Immature natural killer cell (primary cell): ENCODE measurements around the gene MRPS24. TPM values are rescaled to one million over a fixed set of nuclear protein-coding genes. Genes with fewer than 3 reads are reported as not detected.
"Not testable (repeated sequence)": the region's sequence is repeated elsewhere in the genome, so short reads cannot be mapped to it uniquely, and the experiment has no call there.

Source experiments
- DNase-seq, 3 donors: peaks; one replicate each; pipeline ENCODE4 v3.0.0; 2022; ENCODE audit warnings: mixed read lengths in 1 of 3
- H3K27ac Mint-ChIP-seq, 6 donors: one replicate each; pipeline ENCODE4 v1.8.0; 2020; ENCODE audit warnings: mixed read lengths in 6 of 6, mild to moderate bottlenecking in 5 of 6, inconsistent platforms in 4 of 6, moderate library complexity in 3 of 6
- H3K27me3 Mint-ChIP-seq, 3 donors: one replicate each; pipeline ENCODE4 v1.8.0; 2020 to 2021; ENCODE audit warnings: low read depth in 3 of 3, mild to moderate bottlenecking in 3 of 3, mixed read lengths in 3 of 3, moderate library complexity in 3 of 3, inconsistent platforms in 1 of 3
- H3K36me3 Mint-ChIP-seq, 3 donors: one replicate each; pipeline ENCODE4 v1.8.0; 2020; ENCODE audit warnings: mixed read lengths in 3 of 3, inconsistent platforms in 2 of 3, mild to moderate bottlenecking in 2 of 3
- H3K4me1 Mint-ChIP-seq, 2 donors: one replicate each; pipeline ENCODE4 v1.8.0; 2020; ENCODE audit warnings: inconsistent platforms in 2 of 2, mild to moderate bottlenecking in 2 of 2, mixed read lengths in 2 of 2, moderate library complexity in 1 of 2
- H3K4me3 Mint-ChIP-seq, 5 donors: one replicate each; pipeline ENCODE4 v1.8.0; 2020; ENCODE audit warnings: mild to moderate bottlenecking in 5 of 5, mixed read lengths in 5 of 5, inconsistent platforms in 3 of 5, moderate library complexity in 3 of 5
- H3K9me3 Mint-ChIP-seq, 6 donors: one replicate each; pipeline ENCODE4 v1.8.0; 2020; ENCODE audit warnings: mild to moderate bottlenecking in 6 of 6, mixed read lengths in 6 of 6, inconsistent platforms in 4 of 6, moderate library complexity in 3 of 6
- polyA plus RNA-seq, 3 donors: library from polyadenylated mRNA; unstranded; fragments of 300-500 nt; fragmentation: Illumina TruSeq; gene quantifications; one replicate each; pipeline ENCODE4 v1.2.3, GENCODE V29; 2021

Gene MRPS24
- 100 to 1,000 TPM; 101 to 123 (median 114) TPM for polyA plus RNA-seq

GRCh38 chr7:43869006-43869866, at the start of gene MRPS24:
Gene MRPS24 (minus strand): TSS chr7:43869517. CDS start chr7:43869495, 22 bp downstream.
- H3K9me3 Mint-ChIP-seq, result no peaks in the 10 kb centered on the region
- H3K27me3 Mint-ChIP-seq, result peaks cover 4 to 7% (median 4%) of the 10 kb centered on the region in 3 donors
- H3K4me3 Mint-ChIP-seq, result peak within 1 kb of the TSS; percentile 87 to 96 (median 95)
- H3K36me3 Mint-ChIP-seq, result peaks cover 8 to 23% (median 15%) of the 10 kb centered on the region in 3 donors
- DNase-seq, result peak; percentile 88 to 92 (median 90)
- H3K27ac Mint-ChIP-seq, result peak within 1 kb of the TSS; percentile 85 to 95 (median 91)
- peaks cover 21 to 23% of the 10 kb centered on the region in 2 donors for H3K4me1 Mint-ChIP-seq

GRCh38 chr7:43915907-43916306, 46.6 kb upstream of the MRPS24 start:
- no peak for DNase-seq
- Mint-ChIP-seq H3K36me3 (no peaks in the 10 kb centered on the region), H3K4me1 (no peaks in the 10 kb centered on the region), H3K9me3 (no peaks in the 10 kb centered on the region), H3K27ac (no peak overlapping the region), H3K4me3 (no peak overlapping the region), H3K27me3 (no peaks in the 10 kb centered on the region)

GRCh38 chr7:43914795-43915194, 45.5 kb upstream of the MRPS24 start:
- Mint-ChIP-seq H3K4me3 (no peak overlapping the region), H3K4me1 (no peaks in the 10 kb centered on the region), H3K9me3 (no peaks in the 10 kb centered on the region), H3K36me3 (no peaks in the 10 kb centered on the region), H3K27me3 (peaks cover 0 to 1% (median 0%) of the 10 kb centered on the region in 3 donors), H3K27ac (no peak overlapping the region)
- DNase-seq, result no peak

- H3K27ac Mint-ChIP-seq, result peak within 1 kb of the TSS; percentile 80 to 96 (median 92)
- peak within 1 kb of the TSS; percentile 94 to 96 (median 94) for H3K4me3 Mint-ChIP-seq
- H3K36me3 Mint-ChIP-seq, result no peaks in the 10 kb centered on the region
- H3K4me1 Mint-ChIP-seq, result peaks cover 23 to 33% of the 10 kb centered on the region in 2 donors
- peak; percentile 41 to 51 (median 46) for DNase-seq
- peaks cover 0 to 2% (median 1%) of the 10 kb centered on the region in 3 donors for H3K27me3 Mint-ChIP-seq
- no peaks in the 10 kb centered on the region for H3K9me3 Mint-ChIP-seq
These were observed 37.2 kb upstream of the MRPS24 start, which contains the start of gene URGCP for GRCh38 chr7:43906331-43907010. Gene URGCP (minus strand): TSS chr7:43906596. CDS start chr7:43906575, 21 bp downstream.

- H3K4me1 Mint-ChIP-seq, result peaks cover 23 to 33% of the 10 kb centered on the region in 2 donors
- no peaks in the 10 kb centered on the region for H3K36me3 Mint-ChIP-seq
- DNase-seq, result peak; percentile 7 to 14 (median 11)
- H3K27me3 Mint-ChIP-seq, result peaks cover 0 to 2% (median 1%) of the 10 kb centered on the region in 3 donors
- peak overlapping the region; percentile 80 to 96 (median 92) for H3K27ac Mint-ChIP-seq
- peak overlapping the region; percentile 94 to 96 (median 94) for H3K4me3 Mint-ChIP-seq
- no peaks in the 10 kb centered on the region for H3K9me3 Mint-ChIP-seq
These were observed 36.6 kb upstream of the MRPS24 start for GRCh38 chr7:43905956-43906330.

GRCh38 chr7:43905209-43905946, 36.1 kb upstream of the MRPS24 start:
- no peak for DNase-seq
- Mint-ChIP-seq H3K27ac (peak overlapping the region; percentile 80 to 96 (median 92)), H3K27me3 (peaks cover 0 to 2% (median 0%) of the 10 kb centered on the region in 3 donors), H3K9me3 (no peaks in the 10 kb centered on the region), H3K4me1 (peaks cover 23 to 33% of the 10 kb centered on the region in 2 donors), H3K36me3 (no peaks in the 10 kb centered on the region), H3K4me3 (peak overlapping the region; percentile 94 to 96 (median 94))

- Mint-ChIP-seq H3K4me3 (peak overlapping the region in 4 of 5 donors; percentile 5 to 96 (median 95)), H3K27ac (peak overlapping the region in 1 of 6 donors; percentile 96)
These were observed 35.4 kb upstream of the MRPS24 start for GRCh38 chr7:43904533-43905208.

GRCh38 chr7:43902542-43903054, 33.3 kb upstream of the MRPS24 start:
- Mint-ChIP-seq H3K36me3 (no peaks in the 10 kb centered on the region), H3K27ac (peak overlapping the region in 1 of 6 donors; percentile 1), H3K9me3 (no peaks in the 10 kb centered on the region), H3K4me1 (peaks cover 23 to 33% of the 10 kb centered on the region in 2 donors), H3K27me3 (peaks cover 0 to 2% (median 0%) of the 10 kb centered on the region in 3 donors), H3K4me3 (no peak overlapping the region)
- no peak for DNase-seq

More at GRCh38 chr7:43904533-43905208, 35.4 kb upstream of the MRPS24 start:
- H3K9me3 Mint-ChIP-seq, result no peaks in the 10 kb centered on the region
- H3K36me3 Mint-ChIP-seq, result no peaks in the 10 kb centered on the region
- H3K4me1 Mint-ChIP-seq, result peaks cover 23 to 33% of the 10 kb centered on the region in 2 donors
- H3K27me3 Mint-ChIP-seq, result peaks cover 0 to 2% (median 0%) of the 10 kb centered on the region in 3 donors
- no peak for DNase-seq

- H3K9me3 Mint-ChIP-seq, DNase-seq, H3K4me3 Mint-ChIP-seq, H3K27me3 Mint-ChIP-seq, H3K27ac Mint-ChIP-seq: not testable (repeated sequence)
- Mint-ChIP-seq H3K36me3 (peaks cover 10 to 18% (median 12%) of the 10 kb centered on the region in 3 donors), H3K4me1 (peaks cover 15 to 28% of the 10 kb centered on the region in 2 donors)
These were observed 29.3 kb upstream of the MRPS24 start for GRCh38 chr7:43898571-43898970.

- DNase-seq, result no peak
- no peak overlapping the region for H3K27ac Mint-ChIP-seq
- H3K36me3 Mint-ChIP-seq, result peaks cover 10 to 19% (median 18%) of the 10 kb centered on the region in 3 donors
- H3K4me3 Mint-ChIP-seq, result no peak overlapping the region
- H3K27me3 Mint-ChIP-seq, result peaks cover 7 to 8% (median 7%) of the 10 kb centered on the region in 3 donors
- H3K4me1 Mint-ChIP-seq, result peaks cover 30 to 46% of the 10 kb centered on the region in 2 donors
- peaks cover 0 to 2% (median 0%) of the 10 kb centered on the region in 6 donors for H3K9me3 Mint-ChIP-seq
These were observed 26.6 kb upstream of the MRPS24 start for GRCh38 chr7:43895847-43896415.

- Mint-ChIP-seq H3K27ac (no peak overlapping the region), H3K4me3 (peak overlapping the region in 3 of 5 donors; percentile 18 to 58 (median 36)), H3K27me3 (peaks cover 5 to 12% (median 10%) of the 10 kb centered on the region in 3 donors), H3K36me3 (peaks cover 12 to 30% (median 14%) of the 10 kb centered on the region in 3 donors), H3K4me1 (peaks cover 44 to 65% of the 10 kb centered on the region in 2 donors), H3K9me3 (peaks cover 0 to 2% (median 0%) of the 10 kb centered on the region in 6 donors)
- DNase-seq, result no peak
These were observed 22.0 kb upstream of the MRPS24 start for GRCh38 chr7:43891069-43891955.
